Measurements from ENCODE around the gene INTS12. TPM values are rescaled to one million over a fixed set of nuclear protein-coding genes. Genes with fewer than 3 reads are reported as not detected.

Gene INTS12
- total RNA-seq, 1 donor from 2014 or later = 19.8 TPM

DNA sequence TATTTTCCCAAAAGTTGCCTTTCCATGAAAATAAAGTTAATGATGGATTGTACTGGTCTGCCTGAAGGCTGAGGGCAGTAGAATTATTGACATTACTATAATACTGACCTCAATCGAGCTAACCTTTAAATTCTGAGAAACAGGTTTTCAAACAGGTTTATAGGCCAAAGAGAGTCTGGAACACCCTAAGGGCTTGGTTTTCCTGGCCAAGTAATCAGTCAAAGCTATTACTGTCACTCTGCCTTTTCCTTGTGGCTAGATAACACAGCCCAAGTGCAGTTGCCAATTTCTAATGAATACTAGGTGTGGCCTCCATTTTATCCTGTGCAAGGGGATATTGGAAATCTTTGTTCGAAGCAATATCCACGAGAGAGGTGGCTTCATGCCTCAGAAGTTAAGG lies 75.2 kb downstream of the INTS12 start:
- Mint-ChIP-seq H3K4me1 (ENCODE audit: low read depth) (peaks cover 26% of the 10 kb centered on the region), H3K36me3 (ENCODE audit: low read depth) (no peaks in the 10 kb centered on the region), H3K27ac (ENCODE audit: unreplicated experiment) (no peak overlapping the region)

More for the DNA sequence above, 75.2 kb downstream of the INTS12 start:
- H3K4me3 Mint-ChIP-seq (ENCODE audit: unreplicated experiment) = no peak overlapping the region
- H3K9me3 Mint-ChIP-seq (ENCODE audit: low read depth) = no peaks in the 10 kb centered on the region
- peaks cover 8% of the 10 kb centered on the region for H3K27me3 Mint-ChIP-seq (ENCODE audit: low read depth)
- no peak for DNase-seq (ENCODE audit: low spot score)
- TF ChIP-seq, protein P1, sequence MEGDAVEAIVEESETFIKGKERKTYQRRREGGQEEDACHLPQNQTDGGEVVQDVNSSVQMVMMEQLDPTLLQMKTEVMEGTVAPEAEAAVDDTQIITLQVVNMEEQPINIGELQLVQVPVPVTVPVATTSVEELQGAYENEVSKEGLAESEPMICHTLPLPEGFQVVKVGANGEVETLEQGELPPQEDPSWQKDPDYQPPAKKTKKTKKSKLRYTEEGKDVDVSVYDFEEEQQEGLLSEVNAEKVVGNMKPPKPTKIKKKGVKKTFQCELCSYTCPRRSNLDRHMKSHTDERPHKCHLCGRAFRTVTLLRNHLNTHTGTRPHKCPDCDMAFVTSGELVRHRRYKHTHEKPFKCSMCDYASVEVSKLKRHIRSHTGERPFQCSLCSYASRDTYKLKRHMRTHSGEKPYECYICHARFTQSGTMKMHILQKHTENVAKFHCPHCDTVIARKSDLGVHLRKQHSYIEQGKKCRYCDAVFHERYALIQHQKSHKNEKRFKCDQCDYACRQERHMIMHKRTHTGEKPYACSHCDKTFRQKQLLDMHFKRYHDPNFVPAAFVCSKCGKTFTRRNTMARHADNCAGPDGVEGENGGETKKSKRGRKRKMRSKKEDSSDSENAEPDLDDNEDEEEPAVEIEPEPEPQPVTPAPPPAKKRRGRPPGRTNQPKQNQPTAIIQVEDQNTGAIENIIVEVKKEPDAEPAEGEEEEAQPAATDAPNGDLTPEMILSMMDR (IDR thresholded peaks at IDR 0.05) = no peak

Other genes with a start within 250 kb of the INTS12 start
- 58.6 to 67.9 TPM (median 61.9 TPM) in 3 replicates for gene PPA2, start 234.6 kb downstream of the INTS12 start, total RNA-seq
- gene ARHGEF38, start 156.1 kb downstream of the INTS12 start, total RNA-seq = not detected in 3 replicates
- gene GSTCD, start 95 bp upstream of the INTS12 start, total RNA-seq = 5.9 to 13.5 TPM (median 7.4 TPM) in 3 replicates
- gene NPNT, start 186.8 kb upstream of the INTS12 start, total RNA-seq = 2.7 to 3.2 TPM (median 2.8 TPM) in 3 replicates